Caco-2 (cell line): ENCODE results near the gene ZNF407. TPM values are rescaled to one million over a fixed set of nuclear protein-coding genes. Genes with fewer than 3 reads are reported as not detected.

ENCODE experiments used
- BruUV-seq: library from RNA; stranded (reverse); fragments of 400-500 nt; replicated peaks from 2 replicates; lab custom pipeline; 2021; lab: Mats Ljungman, UMichigan
- CTCF ChIA-PET: fragments of 300-600 bp; sonication (Branson Sonifier 250); formaldehyde crosslinking; loops from one replicate; lab custom pipeline; 2022; ENCODE audit warnings: antibody characterized with exemption; lab: Charles Lee
- POLR2A ChIA-PET: fragments of 300-600 bp; sonication (Branson Sonifier 250); formaldehyde crosslinking; loops from one replicate; lab custom pipeline; 2022; ENCODE audit warnings: antibody characterized with exemption; lab: Charles Lee
- DNase-seq, 2 experiments: peaks; one replicate each; pipeline versions ENCODE4 v3.0.0 to v3.0.0-alpha.2; 2020 to 2022
- H3K27me3 ChIP-seq: replicated peaks from 2 replicates; pipeline ENCODE4 v1.6.0; 2011; ENCODE audit warnings: low read length; ENCODE audit not compliant: control insufficient read depth, insufficient read depth
- H3K36me3 ChIP-seq: 2 replicates; pipeline ENCODE4 v1.5.1; 2011; ENCODE audit warnings: low read length; ENCODE audit not compliant: control insufficient read depth, insufficient read depth
- H3K4me1 ChIP-seq: fragments of 250-450 bp; sonication (Bioruptor Pico); 2 replicates; pipeline ENCODE4 v1.5.1; 2020; ENCODE audit warnings: mild to moderate bottlenecking
- H3K4me3 ChIP-seq: 2 replicates; pipeline ENCODE4 v1.5.1; 2011; ENCODE audit warnings: low read depth, mild to moderate bottlenecking, control low read depth, low read length
- H3K9me3 ChIP-seq: fragments of 250-450 bp; sonication (Bioruptor Pico); 2 replicates; pipeline ENCODE4 v1.5.1; 2020; ENCODE audit warnings: mild to moderate bottlenecking, moderate library complexity
- H3K27ac Mint-ChIP-seq: one replicate; pipeline ENCODE4 v1.8.0; 2022; ENCODE audit warnings: mixed read lengths; ENCODE audit not compliant: unreplicated experiment
- H3K27me3 Mint-ChIP-seq: one replicate; pipeline ENCODE4 v1.8.0; 2022; ENCODE audit warnings: mixed read lengths; ENCODE audit not compliant: insufficient read depth, unreplicated experiment
- H3K36me3 Mint-ChIP-seq: one replicate; pipeline ENCODE4 v1.8.0; 2022; ENCODE audit warnings: mild to moderate bottlenecking, mixed read lengths; ENCODE audit not compliant: insufficient read depth, unreplicated experiment
- H3K4me1 Mint-ChIP-seq: one replicate; pipeline ENCODE4 v1.8.0; 2022; ENCODE audit warnings: low read depth, mixed read lengths; ENCODE audit not compliant: unreplicated experiment
- H3K4me3 Mint-ChIP-seq: one replicate; pipeline ENCODE4 v1.8.0; 2022; ENCODE audit warnings: mild to moderate bottlenecking, moderate library complexity, mixed read lengths; ENCODE audit not compliant: unreplicated experiment
- H3K9me3 Mint-ChIP-seq: one replicate; pipeline ENCODE4 v1.8.0; 2022; ENCODE audit warnings: mixed read lengths; ENCODE audit not compliant: unreplicated experiment
- CTCF ChIP-seq, 2 experiments: fragments of 200-600 bp in 1 of 2; IDR thresholded peaks; 1 replicate in 1 of 2; 2 replicates in 1 of 2; pipeline versions ENCODE4 v1.5.1 to v1.8.0; 2011 to 2022; ENCODE audit warnings: antibody characterized with exemption in 1 of 2, control low read depth in 1 of 2, inconsistent platforms in 1 of 2, low read depth in 1 of 2, low read length in 1 of 2, mild to moderate bottlenecking in 1 of 2, moderate library complexity in 1 of 2; ENCODE audit not compliant: insufficient read depth in 1 of 2, severe bottlenecking in 1 of 2, unreplicated experiment in 1 of 2
- intact Hi-C: fragments of 100-400 bp; cut with micrococcal nuclease; formaldehyde crosslinking; loops from one replicate; pipeline ENCODE4 v1.10.0; 2022; ENCODE audit not compliant: unreplicated experiment
- total RNA-seq: library from RNA; stranded (reverse); gene quantifications from 2 replicates; pipeline ENCODE4 v1.2.3, GENCODE V29; 2022

ZNF407 gene
- total RNA-seq, 1 experiment from 2014 or later, result 4.7 TPM

GRCh38 chr18:74626049-74626874 lies 28.6 kb downstream of the ZNF407 start:
- no peaks in the 10 kb centered on the region for H3K36me3 Mint-ChIP-seq
- Histone ChIP-seq H3K27me3 (no peaks in the 10 kb centered on the region), H3K4me3 (no peak overlapping the region), H3K9me3 (no peaks in the 10 kb centered on the region), H3K36me3 (no peaks in the 10 kb centered on the region), H3K4me1 (no peaks in the 10 kb centered on the region)
- TF ChIP-seq CTCF (IDR thresholded peaks at IDR 0.05; ENCODE audit: insufficient read depth in 1 of 2, low read depth in 1 of 2, low read length in 1 of 2, severe bottlenecking in 1 of 2, unreplicated experiment in 1 of 2), result no peak
- H3K4me3 Mint-ChIP-seq, result no peak overlapping the region
- H3K27ac Mint-ChIP-seq, result no peak overlapping the region
- no peaks in the 10 kb centered on the region for H3K27me3 Mint-ChIP-seq
- no peaks in the 10 kb centered on the region for H3K4me1 Mint-ChIP-seq
- no peaks in the 10 kb centered on the region for H3K9me3 Mint-ChIP-seq
- no TSS peak for BruUV-seq
- intact Hi-C loops, result no loop called here
- ChIA-PET POLR2A (no interaction called here), CTCF (no interaction called here)
- no peak for DNase-seq

- no TSS peak for BruUV-seq
- ChIA-PET CTCF (no interaction called here), POLR2A (no interaction called here)
- no peak for DNase-seq
- Mint-ChIP-seq H3K36me3 (no peaks in the 10 kb centered on the region), H3K4me1 (no peaks in the 10 kb centered on the region), H3K4me3 (no peak overlapping the region), H3K27ac (no peak overlapping the region), H3K27me3 (no peaks in the 10 kb centered on the region), H3K9me3 (no peaks in the 10 kb centered on the region)
- intact Hi-C loops, result no loop called here
- H3K36me3 ChIP-seq, result no peaks in the 10 kb centered on the region
- no peak overlapping the region for H3K4me3 ChIP-seq
- no peaks in the 10 kb centered on the region for H3K9me3 ChIP-seq
- no peaks in the 10 kb centered on the region for H3K4me1 ChIP-seq
- H3K27me3 ChIP-seq, result no peaks in the 10 kb centered on the region
- no peak for TF ChIP-seq CTCF (IDR thresholded peaks at IDR 0.05; ENCODE audit: insufficient read depth in 1 of 2, low read depth in 1 of 2, low read length in 1 of 2, severe bottlenecking in 1 of 2, unreplicated experiment in 1 of 2)
Measured at GRCh38 chr18:74630804-74631203, 33.1 kb downstream of the ZNF407 start.

DNA sequence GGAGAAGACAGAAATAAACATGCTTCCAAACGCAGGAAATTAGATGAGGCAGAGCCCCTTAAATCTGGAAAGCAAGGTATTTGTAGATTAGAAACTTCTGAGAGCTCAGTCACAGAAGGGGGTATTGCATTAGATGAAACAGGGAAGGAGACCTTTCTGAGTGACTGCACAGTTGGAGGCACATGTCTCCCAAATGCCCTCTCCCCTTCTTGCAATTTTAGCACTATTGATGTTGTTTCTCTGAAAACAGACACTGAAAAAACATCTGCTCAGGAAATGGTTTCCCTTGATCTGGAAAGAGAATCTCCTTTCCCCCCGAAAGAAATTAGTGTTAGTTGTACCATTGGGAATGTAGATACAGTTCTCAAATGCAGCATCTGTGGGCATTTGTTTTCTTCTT lies 33.5 kb downstream of the ZNF407 start:
- no peaks in the 10 kb centered on the region for H3K4me1 Mint-ChIP-seq
- Histone ChIP-seq H3K4me3 (no peak overlapping the region), H3K9me3 (no peaks in the 10 kb centered on the region), H3K4me1 (no peaks in the 10 kb centered on the region), H3K36me3 (no peaks in the 10 kb centered on the region), H3K27me3 (no peaks in the 10 kb centered on the region)
- H3K27me3 Mint-ChIP-seq, result no peaks in the 10 kb centered on the region
- H3K36me3 Mint-ChIP-seq, result no peaks in the 10 kb centered on the region
- intact Hi-C loops, result no loop called here
- BruUV-seq, result no TSS peak
- ChIA-PET CTCF (no interaction called here), POLR2A (no interaction called here)
- no peak for DNase-seq
- H3K27ac Mint-ChIP-seq, result no peak overlapping the region
- no peak overlapping the region for H3K4me3 Mint-ChIP-seq
- TF ChIP-seq CTCF (IDR thresholded peaks at IDR 0.05; ENCODE audit: insufficient read depth in 1 of 2, low read depth in 1 of 2, low read length in 1 of 2, severe bottlenecking in 1 of 2, unreplicated experiment in 1 of 2), result no peak
- H3K9me3 Mint-ChIP-seq, result no peaks in the 10 kb centered on the region
